ENCODE measurements around the gene COMMD3. TPM values are rescaled to one million over a fixed set of nuclear protein-coding genes. Genes with fewer than 3 reads are reported as not detected.

The COMMD3 gene
- total and polyA plus RNA-seq, 12 donors, result 7.5 to 82.4 (median 45.0) TPM

- TF ChIP-seq CTCF (IDR thresholded peaks at IDR 0.05) (no peak), POLR2A (IDR thresholded peaks at IDR 0.05) (no peak)
- Histone ChIP-seq H3K9me3 (replicated peaks in 1 of 3) (peaks cover 0 to 4% (median 0%) of the 10 kb centered on the region in 3 donors), H3K36me3 (replicated peaks in 1 of 2) (no peaks in the 10 kb centered on the region), H3K4me3 (no peak overlapping the region), H3K27ac (no peak overlapping the region), H3K4me1 (replicated peaks in 1 of 2) (no peaks in the 10 kb centered on the region), H3K27me3 (peaks cover 8% of the 10 kb centered on the region)
- WGBS, 4 donors, result 98 to 100% (median 99%) methylated on average over 4 of the region's 4 CpGs
- DNase-seq, result no peak
- intact Hi-C loops (cut with DNase I), result no loop called here
Observed at GRCh38 chr10:22278441-22278782, 37.8 kb upstream of the COMMD3 start.

GRCh38 chr10:22280078-22280477, 36.1 kb upstream of the COMMD3 start:
- no peaks in the 10 kb centered on the region for H3K36me3 ChIP-seq (replicated peaks in 1 of 2)
- no peak for DNase-seq
- TF ChIP-seq POLR2A (IDR thresholded peaks at IDR 0.05) (no peak), CTCF (IDR thresholded peaks at IDR 0.05) (no peak)
- H3K4me3 ChIP-seq, result no peak overlapping the region
- no peaks in the 10 kb centered on the region for H3K4me1 ChIP-seq (replicated peaks in 1 of 2)
- intact Hi-C loops (cut with DNase I), result no loop called here
- peaks cover 8% of the 10 kb centered on the region for H3K27me3 ChIP-seq
- peaks cover 0 to 2% (median 0%) of the 10 kb centered on the region in 3 donors for H3K9me3 ChIP-seq (replicated peaks in 1 of 3)
- WGBS, 4 donors, result 50 to 60% (median 56%) methylated on average over 6 of the region's 6 CpGs
- H3K27ac ChIP-seq, result no peak overlapping the region

- H3K36me3 ChIP-seq (replicated peaks in 1 of 2), result no peaks in the 10 kb centered on the region
- H3K27me3 ChIP-seq, result peaks cover 3% of the 10 kb centered on the region
- H3K27ac ChIP-seq, result no peak overlapping the region
- TF ChIP-seq CTCF (IDR thresholded peaks at IDR 0.05), result no peak
- no peak for TF ChIP-seq POLR2A (IDR thresholded peaks at IDR 0.05)
- no peak for DNase-seq
- H3K4me1 ChIP-seq (replicated peaks in 1 of 2), result no peaks in the 10 kb centered on the region
- intact Hi-C loops (cut with DNase I), result no loop called here
- no peak overlapping the region for H3K4me3 ChIP-seq
- 75 to 91% (median 86%) methylated on average over 3 of the region's 3 CpGs for WGBS, 4 donors
- no peaks in the 10 kb centered on the region for H3K9me3 ChIP-seq (replicated peaks in 1 of 3)
Observed at GRCh38 chr10:22285130-22285529, 31.1 kb upstream of the COMMD3 start.

- no peak for DNase-seq
- TF ChIP-seq POLR2A (IDR thresholded peaks at IDR 0.05), result no peak
- Histone ChIP-seq H3K36me3 (replicated peaks in 1 of 2) (no peaks in the 10 kb centered on the region), H3K4me1 (replicated peaks in 1 of 2) (no peaks in the 10 kb centered on the region), H3K9me3 (replicated peaks in 1 of 3) (no peaks in the 10 kb centered on the region), H3K27ac (no peak overlapping the region), H3K27me3 (no peaks in the 10 kb centered on the region), H3K4me3 (no peak overlapping the region)
- intact Hi-C loops (cut with DNase I), result no loop called here
- 81 to 93% (median 90%) methylated on average over 3 of the region's 3 CpGs for WGBS, 4 donors
Observed at GRCh38 chr10:22293747-22294404, 22.3 kb upstream of the COMMD3 start.

GRCh38 chr10:22294694-22295093, 21.5 kb upstream of the COMMD3 start:
- H3K27me3 ChIP-seq, result peaks cover 7% of the 10 kb centered on the region
- no peak overlapping the region for H3K27ac ChIP-seq
- H3K36me3 ChIP-seq (replicated peaks in 1 of 2), result no peaks in the 10 kb centered on the region
- no peak for TF ChIP-seq CTCF (IDR thresholded peaks at IDR 0.05)
- TF ChIP-seq POLR2A (IDR thresholded peaks at IDR 0.05), result no peak
- H3K9me3 ChIP-seq (replicated peaks in 1 of 3), result no peaks in the 10 kb centered on the region
- no peaks in the 10 kb centered on the region for H3K4me1 ChIP-seq (replicated peaks in 1 of 2)
- 55 to 72% (median 60%) methylated on average over 2 of the region's 2 CpGs for WGBS, 4 donors
- H3K4me3 ChIP-seq, result no peak overlapping the region
- intact Hi-C loops (cut with DNase I), result no loop called here
- no peak for DNase-seq

Data from adrenal gland (tissue), 12 donors.